ENCODE data around the gene NAA16.

- no peak for TF ChIP-seq POLR2AphosphoS5 (IDR thresholded peaks at IDR 0.05)
- no peak for TF ChIP-seq CTCF (IDR thresholded peaks at IDR 0.05)
Measured at GRCh38 chr13:41365631-41366030, 54.6 kb downstream of the NAA16 start.

All from suprapubic skin (tissue), 3 donors.